GM23338 (cell line): ENCODE results near the gene GSG1L. TPM values are rescaled to one million over a fixed set of nuclear protein-coding genes. Genes with fewer than 3 reads are reported as not detected.

Experiments
- ATAC-seq: fragments of 200-7000 bp; cut with Tn5 transposase; 3 replicates; pipeline ENCODE4 v1.9.1; 2020
- DNase-seq: peaks from one replicate; pipeline ENCODE4 v3.0.0-alpha.2; 2015; ENCODE audit warnings: low spot score
- H2AFZ ChIP-seq: fragments of 200-600 bp; sonication (generic); 2 replicates; pipeline ENCODE4 v1.8.0; 2016; ENCODE audit warnings: antibody characterized with exemption, mild to moderate bottlenecking, moderate library complexity
- H3F3A ChIP-seq: fragments of 200-600 bp; sonication (generic); replicated peaks from 2 replicates; pipeline ENCODE4 v1.8.0; 2017; ENCODE audit warnings: antibody characterized with exemption, mixed run types, low read depth
- H3K27ac ChIP-seq: fragments of 200-600 bp; sonication (generic); 2 replicates; pipeline ENCODE4 v1.6.1; 2016; ENCODE audit warnings: low read depth
- H3K27me3 ChIP-seq: fragments of 200-600 bp; sonication (generic); 2 replicates; pipeline ENCODE4 v1.8.0; 2016; ENCODE audit warnings: mild to moderate bottlenecking, mixed run types, moderate library complexity; ENCODE audit not compliant: insufficient read depth
- H3K36me3 ChIP-seq: fragments of 200-600 bp; sonication (generic); 2 replicates; pipeline ENCODE4 v1.8.0; 2016; ENCODE audit warnings: mild to moderate bottlenecking; ENCODE audit not compliant: insufficient read depth
- H3K4me1 ChIP-seq: fragments of 200-600 bp; sonication (generic); 2 replicates; pipeline ENCODE4 v1.8.0; 2016; ENCODE audit warnings: mild to moderate bottlenecking, moderate library complexity; ENCODE audit not compliant: insufficient read depth
- H3K4me2 ChIP-seq: fragments of 200-600 bp; sonication (generic); 2 replicates; pipeline ENCODE4 v1.7.1; 2017; ENCODE audit warnings: mixed run types
- H3K4me3 ChIP-seq: fragments of 200-600 bp; sonication (generic); 2 replicates; pipeline ENCODE4 v1.6.1; 2016; ENCODE audit warnings: mixed run types
- H3K79me2 ChIP-seq: fragments of 200-600 bp; sonication (generic); replicated peaks from 2 replicates; pipeline ENCODE4 v1.8.0; 2017; ENCODE audit warnings: mild to moderate bottlenecking; ENCODE audit not compliant: insufficient read depth
- H3K9me2 ChIP-seq: fragments of 200-600 bp; sonication (generic); 2 replicates; pipeline ENCODE4 v1.8.0; 2017; ENCODE audit not compliant: insufficient read depth
- H4K20me1 ChIP-seq: fragments of 200-600 bp; sonication (generic); replicated peaks from 2 replicates; pipeline ENCODE4 v1.8.0; 2017; ENCODE audit warnings: mild to moderate bottlenecking; ENCODE audit not compliant: insufficient read depth
- H3K27ac Mint-ChIP-seq: 2 replicates; pipeline ENCODE4 v1.8.0; 2020; ENCODE audit warnings: inconsistent platforms, mild to moderate bottlenecking, moderate library complexity, mixed read lengths
- H3K27me3 Mint-ChIP-seq: 3 replicates; pipeline ENCODE4 v1.8.0; 2022; ENCODE audit warnings: low read depth, mild to moderate bottlenecking, moderate library complexity, mixed read lengths, inconsistent platforms; ENCODE audit not compliant: insufficient read depth, poor library complexity
- H3K36me3 Mint-ChIP-seq: 3 replicates; pipeline ENCODE4 v1.8.0; 2021; ENCODE audit warnings: low read depth, mild to moderate bottlenecking, inconsistent platforms, moderate library complexity, mixed read lengths
- H3K4me1 Mint-ChIP-seq: 3 replicates; pipeline ENCODE4 v1.8.0; 2020; ENCODE audit warnings: mild to moderate bottlenecking, inconsistent platforms, mixed read lengths
- H3K4me3 Mint-ChIP-seq: 3 replicates; pipeline ENCODE4 v1.8.0; 2021; ENCODE audit warnings: moderate library complexity, mild to moderate bottlenecking, inconsistent platforms, mixed read lengths
- H3K9me3 Mint-ChIP-seq: 3 replicates; pipeline ENCODE4 v1.8.0; 2020; ENCODE audit warnings: moderate library complexity, mild to moderate bottlenecking, inconsistent platforms, mixed read lengths
- CREB1 ChIP-seq: fragments of 250-450 bp; sonication (Bioruptor Pico); IDR thresholded peaks from 2 replicates; pipeline ENCODE4 v1.5.0; 2020; ENCODE audit warnings: low read depth, mild to moderate bottlenecking, moderate library complexity
- EZH2 ChIP-seq: fragments of 200-600 bp; sonication (generic); IDR thresholded peaks from one replicate; pipeline ENCODE4 v1.8.0; 2017; ENCODE audit warnings: antibody characterized with exemption, mild to moderate bottlenecking, low read depth; ENCODE audit not compliant: unreplicated experiment
- EZH2phosphoT487 ChIP-seq: fragments of 200-600 bp; sonication (generic); IDR thresholded peaks from one replicate; pipeline ENCODE4 v1.8.1; 2018; ENCODE audit warnings: antibody characterized with exemption; ENCODE audit not compliant: unreplicated experiment
- JUNB ChIP-seq: IDR thresholded peaks from one replicate; pipeline ENCODE4 v1.6.1; 2016; ENCODE audit warnings: antibody characterized with exemption; ENCODE audit not compliant: unreplicated experiment
- NANOG ChIP-seq: IDR thresholded peaks from 2 replicates; pipeline ENCODE4 v1.6.1; 2016; ENCODE audit warnings: antibody characterized with exemption, borderline replicate concordance
- POLR2AphosphoS5 ChIP-seq: IDR thresholded peaks from 2 replicates; pipeline ENCODE4 v1.6.1; 2016; ENCODE audit warnings: antibody characterized with exemption, low read depth
- STAT1 ChIP-seq: IDR thresholded peaks from one replicate; pipeline ENCODE4 v1.6.1; 2016; ENCODE audit warnings: antibody characterized with exemption; ENCODE audit not compliant: unreplicated experiment
- ZNF114 ChIP-seq: fragments of 250-450 bp; sonication (Bioruptor Pico); IDR thresholded peaks from 2 replicates; pipeline ENCODE4 v1.5.0; 2020; ENCODE audit warnings: mild to moderate bottlenecking, moderate library complexity
- ZNF331 ChIP-seq: fragments of 250-450 bp; sonication (Bioruptor Pico); IDR thresholded peaks from 2 replicates; pipeline ENCODE4 v1.5.0; 2020; ENCODE audit warnings: low read depth, mild to moderate bottlenecking, moderate library complexity
- polyA plus RNA-seq: library from polyadenylated mRNA; unstranded; fragments of >200 nt; fragmentation: Nextera tagmentation; extraction: Ambion mirVana; gene quantifications from 2 replicates; pipeline ENCODE4 v1.2.1, GENCODE V29; 2016
- total RNA-seq: library from RNA; depleted of rRNA; stranded (reverse); fragments of >200 nt; shearing (Covaris generic); gene quantifications from 2 replicates; pipeline ENCODE4 v1.2.3, GENCODE V29; 2014
- TF ChIP-seq, protein P1 (sequence below): IDR thresholded peaks from 2 replicates; pipeline ENCODE4 v1.6.1; 2016; ENCODE audit warnings: antibody characterized with exemption
- TF ChIP-seq, protein P2 (sequence below), 2 experiments: fragments of 200-600 bp in 1 of 2; sonication (generic) in 1 of 2; conservative IDR thresholded peaks; 2 replicates each; pipeline versions ENCODE4 v1.5.1 to v1.6.1; 2016 to 2017; ENCODE audit warnings: antibody characterized with exemption in 2 of 2, low read depth in 2 of 2, mild to moderate bottlenecking in 2 of 2, moderate library complexity in 1 of 2
- TF ChIP-seq, protein P3 (sequence below): IDR thresholded peaks from one replicate; pipeline ENCODE4 v1.6.1; 2018; ENCODE audit warnings: antibody characterized with exemption; ENCODE audit not compliant: unreplicated experiment
- TF ChIP-seq, protein P4 (sequence below): fragments of 250-450 bp; sonication (Bioruptor Pico); IDR thresholded peaks from 2 replicates; pipeline ENCODE4 v1.5.0; 2020; ENCODE audit warnings: mild to moderate bottlenecking, moderate library complexity

Gene GSG1L
- total and polyA plus RNA-seq, 2 experiments from 2014 or later, result 0.36 to 0.63 TPM

DNA sequence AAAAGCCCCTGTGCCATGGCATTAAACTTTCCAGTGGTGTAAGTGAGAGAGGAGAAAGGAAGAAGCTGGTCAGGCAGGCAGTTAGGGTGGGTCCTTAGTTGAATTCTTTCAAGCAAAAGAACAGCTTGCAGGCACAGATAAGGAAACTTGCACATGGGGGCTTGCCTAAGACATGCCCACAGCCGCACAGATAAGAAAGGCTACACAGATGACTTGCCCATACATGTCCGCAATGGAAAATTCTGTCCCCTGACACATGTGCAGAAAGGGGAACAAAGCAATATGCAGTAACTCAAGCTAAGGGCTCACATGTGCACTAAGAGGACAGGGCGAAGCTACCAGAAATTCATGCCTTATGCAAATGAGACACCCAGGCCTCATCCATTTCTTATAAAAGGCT, 69.9 kb downstream of the GSG1L start:
- Mint-ChIP-seq H3K27me3 (no peaks in the 10 kb centered on the region), H3K27ac (no peak overlapping the region), H3K36me3 (peaks cover 12% of the 10 kb centered on the region; the same call in 2 of the 3 replicates), H3K9me3 (peaks cover 37% of the 10 kb centered on the region), H3K4me3 (no peak overlapping the region), H3K4me1 (no peaks in the 10 kb centered on the region)
- no peaks in the 10 kb centered on the region for H3K4me1 ChIP-seq
- H3K4me3 ChIP-seq, result no peak overlapping the region
- no peaks in the 10 kb centered on the region for H3F3A ChIP-seq
- no peak overlapping the region for H3K4me2 ChIP-seq
- TF ChIP-seq ZNF114, result no peak
- TF ChIP-seq, protein P1, sequence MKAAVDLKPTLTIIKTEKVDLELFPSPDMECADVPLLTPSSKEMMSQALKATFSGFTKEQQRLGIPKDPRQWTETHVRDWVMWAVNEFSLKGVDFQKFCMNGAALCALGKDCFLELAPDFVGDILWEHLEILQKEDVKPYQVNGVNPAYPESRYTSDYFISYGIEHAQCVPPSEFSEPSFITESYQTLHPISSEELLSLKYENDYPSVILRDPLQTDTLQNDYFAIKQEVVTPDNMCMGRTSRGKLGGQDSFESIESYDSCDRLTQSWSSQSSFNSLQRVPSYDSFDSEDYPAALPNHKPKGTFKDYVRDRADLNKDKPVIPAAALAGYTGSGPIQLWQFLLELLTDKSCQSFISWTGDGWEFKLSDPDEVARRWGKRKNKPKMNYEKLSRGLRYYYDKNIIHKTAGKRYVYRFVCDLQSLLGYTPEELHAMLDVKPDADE, result no peak
- TF ChIP-seq CREB1 (CRISPR knock-in tag), result no peak
- TF ChIP-seq, protein P2, sequence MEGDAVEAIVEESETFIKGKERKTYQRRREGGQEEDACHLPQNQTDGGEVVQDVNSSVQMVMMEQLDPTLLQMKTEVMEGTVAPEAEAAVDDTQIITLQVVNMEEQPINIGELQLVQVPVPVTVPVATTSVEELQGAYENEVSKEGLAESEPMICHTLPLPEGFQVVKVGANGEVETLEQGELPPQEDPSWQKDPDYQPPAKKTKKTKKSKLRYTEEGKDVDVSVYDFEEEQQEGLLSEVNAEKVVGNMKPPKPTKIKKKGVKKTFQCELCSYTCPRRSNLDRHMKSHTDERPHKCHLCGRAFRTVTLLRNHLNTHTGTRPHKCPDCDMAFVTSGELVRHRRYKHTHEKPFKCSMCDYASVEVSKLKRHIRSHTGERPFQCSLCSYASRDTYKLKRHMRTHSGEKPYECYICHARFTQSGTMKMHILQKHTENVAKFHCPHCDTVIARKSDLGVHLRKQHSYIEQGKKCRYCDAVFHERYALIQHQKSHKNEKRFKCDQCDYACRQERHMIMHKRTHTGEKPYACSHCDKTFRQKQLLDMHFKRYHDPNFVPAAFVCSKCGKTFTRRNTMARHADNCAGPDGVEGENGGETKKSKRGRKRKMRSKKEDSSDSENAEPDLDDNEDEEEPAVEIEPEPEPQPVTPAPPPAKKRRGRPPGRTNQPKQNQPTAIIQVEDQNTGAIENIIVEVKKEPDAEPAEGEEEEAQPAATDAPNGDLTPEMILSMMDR (conservative IDR thresholded peaks at IDR 0.05; ENCODE audit: low read depth in 2 of 2), result no peak
- TF ChIP-seq, protein P3, sequence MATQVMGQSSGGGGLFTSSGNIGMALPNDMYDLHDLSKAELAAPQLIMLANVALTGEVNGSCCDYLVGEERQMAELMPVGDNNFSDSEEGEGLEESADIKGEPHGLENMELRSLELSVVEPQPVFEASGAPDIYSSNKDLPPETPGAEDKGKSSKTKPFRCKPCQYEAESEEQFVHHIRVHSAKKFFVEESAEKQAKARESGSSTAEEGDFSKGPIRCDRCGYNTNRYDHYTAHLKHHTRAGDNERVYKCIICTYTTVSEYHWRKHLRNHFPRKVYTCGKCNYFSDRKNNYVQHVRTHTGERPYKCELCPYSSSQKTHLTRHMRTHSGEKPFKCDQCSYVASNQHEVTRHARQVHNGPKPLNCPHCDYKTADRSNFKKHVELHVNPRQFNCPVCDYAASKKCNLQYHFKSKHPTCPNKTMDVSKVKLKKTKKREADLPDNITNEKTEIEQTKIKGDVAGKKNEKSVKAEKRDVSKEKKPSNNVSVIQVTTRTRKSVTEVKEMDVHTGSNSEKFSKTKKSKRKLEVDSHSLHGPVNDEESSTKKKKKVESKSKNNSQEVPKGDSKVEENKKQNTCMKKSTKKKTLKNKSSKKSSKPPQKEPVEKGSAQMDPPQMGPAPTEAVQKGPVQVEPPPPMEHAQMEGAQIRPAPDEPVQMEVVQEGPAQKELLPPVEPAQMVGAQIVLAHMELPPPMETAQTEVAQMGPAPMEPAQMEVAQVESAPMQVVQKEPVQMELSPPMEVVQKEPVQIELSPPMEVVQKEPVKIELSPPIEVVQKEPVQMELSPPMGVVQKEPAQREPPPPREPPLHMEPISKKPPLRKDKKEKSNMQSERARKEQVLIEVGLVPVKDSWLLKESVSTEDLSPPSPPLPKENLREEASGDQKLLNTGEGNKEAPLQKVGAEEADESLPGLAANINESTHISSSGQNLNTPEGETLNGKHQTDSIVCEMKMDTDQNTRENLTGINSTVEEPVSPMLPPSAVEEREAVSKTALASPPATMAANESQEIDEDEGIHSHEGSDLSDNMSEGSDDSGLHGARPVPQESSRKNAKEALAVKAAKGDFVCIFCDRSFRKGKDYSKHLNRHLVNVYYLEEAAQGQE, result no peak
- TF ChIP-seq STAT1, result no peak
- no peak for TF ChIP-seq JUNB
- TF ChIP-seq NANOG, result no peak
- no peak for TF ChIP-seq POLR2AphosphoS5
- TF ChIP-seq EZH2phosphoT487, result no peak
- TF ChIP-seq EZH2, result no peak
- TF ChIP-seq ZNF331 (CRISPR knock-in tag), result no peak
- TF ChIP-seq, protein P4, sequence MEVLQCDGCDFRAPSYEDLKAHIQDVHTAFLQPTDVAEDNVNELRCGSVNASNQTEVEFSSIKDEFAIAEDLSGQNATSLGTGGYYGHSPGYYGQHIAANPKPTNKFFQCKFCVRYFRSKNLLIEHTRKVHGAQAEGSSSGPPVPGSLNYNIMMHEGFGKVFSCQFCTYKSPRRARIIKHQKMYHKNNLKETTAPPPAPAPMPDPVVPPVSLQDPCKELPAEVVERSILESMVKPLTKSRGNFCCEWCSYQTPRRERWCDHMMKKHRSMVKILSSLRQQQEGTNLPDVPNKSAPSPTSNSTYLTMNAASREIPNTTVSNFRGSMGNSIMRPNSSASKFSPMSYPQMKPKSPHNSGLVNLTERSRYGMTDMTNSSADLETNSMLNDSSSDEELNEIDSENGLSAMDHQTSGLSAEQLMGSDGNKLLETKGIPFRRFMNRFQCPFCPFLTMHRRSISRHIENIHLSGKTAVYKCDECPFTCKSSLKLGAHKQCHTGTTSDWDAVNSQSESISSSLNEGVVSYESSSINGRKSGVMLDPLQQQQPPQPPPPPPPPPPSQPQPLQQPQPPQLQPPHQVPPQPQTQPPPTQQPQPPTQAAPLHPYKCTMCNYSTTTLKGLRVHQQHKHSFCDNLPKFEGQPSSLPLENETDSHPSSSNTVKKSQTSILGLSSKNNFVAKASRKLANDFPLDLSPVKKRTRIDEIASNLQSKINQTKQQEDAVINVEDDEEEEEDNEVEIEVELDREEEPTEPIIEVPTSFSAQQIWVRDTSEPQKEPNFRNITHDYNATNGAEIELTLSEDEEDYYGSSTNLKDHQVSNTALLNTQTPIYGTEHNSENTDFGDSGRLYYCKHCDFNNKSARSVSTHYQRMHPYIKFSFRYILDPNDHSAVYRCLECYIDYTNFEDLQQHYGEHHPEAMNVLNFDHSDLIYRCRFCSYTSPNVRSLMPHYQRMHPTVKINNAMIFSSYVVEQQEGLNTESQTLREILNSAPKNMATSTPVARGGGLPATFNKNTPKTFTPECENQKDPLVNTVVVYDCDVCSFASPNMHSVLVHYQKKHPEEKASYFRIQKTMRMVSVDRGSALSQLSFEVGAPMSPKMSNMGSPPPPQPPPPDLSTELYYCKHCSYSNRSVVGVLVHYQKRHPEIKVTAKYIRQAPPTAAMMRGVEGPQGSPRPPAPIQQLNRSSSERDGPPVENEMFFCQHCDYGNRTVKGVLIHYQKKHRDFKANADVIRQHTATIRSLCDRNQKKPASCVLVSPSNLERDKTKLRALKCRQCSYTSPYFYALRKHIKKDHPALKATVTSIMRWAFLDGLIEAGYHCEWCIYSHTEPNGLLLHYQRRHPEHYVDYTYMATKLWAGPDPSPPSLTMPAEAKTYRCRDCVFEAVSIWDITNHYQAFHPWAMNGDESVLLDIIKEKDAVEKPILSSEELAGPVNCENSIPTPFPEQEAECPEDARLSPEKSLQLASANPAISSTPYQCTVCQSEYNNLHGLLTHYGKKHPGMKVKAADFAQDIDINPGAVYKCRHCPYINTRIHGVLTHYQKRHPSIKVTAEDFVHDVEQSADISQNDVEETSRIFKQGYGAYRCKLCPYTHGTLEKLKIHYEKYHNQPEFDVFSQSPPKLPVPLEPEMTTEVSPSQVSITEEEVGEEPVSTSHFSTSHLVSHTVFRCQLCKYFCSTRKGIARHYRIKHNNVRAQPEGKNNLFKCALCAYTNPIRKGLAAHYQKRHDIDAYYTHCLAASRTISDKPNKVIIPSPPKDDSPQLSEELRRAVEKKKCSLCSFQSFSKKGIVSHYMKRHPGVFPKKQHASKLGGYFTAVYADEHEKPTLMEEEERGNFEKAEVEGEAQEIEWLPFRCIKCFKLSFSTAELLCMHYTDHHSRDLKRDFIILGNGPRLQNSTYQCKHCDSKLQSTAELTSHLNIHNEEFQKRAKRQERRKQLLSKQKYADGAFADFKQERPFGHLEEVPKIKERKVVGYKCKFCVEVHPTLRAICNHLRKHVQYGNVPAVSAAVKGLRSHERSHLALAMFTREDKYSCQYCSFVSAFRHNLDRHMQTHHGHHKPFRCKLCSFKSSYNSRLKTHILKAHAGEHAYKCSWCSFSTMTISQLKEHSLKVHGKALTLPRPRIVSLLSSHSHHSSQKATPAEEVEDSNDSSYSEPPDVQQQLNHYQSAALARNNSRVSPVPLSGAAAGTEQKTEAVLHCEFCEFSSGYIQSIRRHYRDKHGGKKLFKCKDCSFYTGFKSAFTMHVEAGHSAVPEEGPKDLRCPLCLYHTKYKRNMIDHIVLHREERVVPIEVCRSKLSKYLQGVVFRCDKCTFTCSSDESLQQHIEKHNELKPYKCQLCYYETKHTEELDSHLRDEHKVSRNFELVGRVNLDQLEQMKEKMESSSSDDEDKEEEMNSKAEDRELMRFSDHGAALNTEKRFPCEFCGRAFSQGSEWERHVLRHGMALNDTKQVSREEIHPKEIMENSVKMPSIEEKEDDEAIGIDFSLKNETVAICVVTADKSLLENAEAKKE (CRISPR knock-in tag), result no peak
- H3K36me3 ChIP-seq, result peaks cover 9% of the 10 kb centered on the region; the same call in 1 of the 2 replicates
- H3K27ac ChIP-seq, result no peak overlapping the region
- DNase-seq, result no peak
- no peaks in the 10 kb centered on the region for H4K20me1 ChIP-seq
- H3K79me2 ChIP-seq, result no peaks in the 10 kb centered on the region
- no peaks in the 10 kb centered on the region for H3K27me3 ChIP-seq
- ATAC-seq, result no peak
- 0 out of 2 replicates have a peak, but pooled peaks cover 5% of the 10 kb centered on the region for H3K9me2 ChIP-seq
- no peak overlapping the region for H2AFZ ChIP-seq
